Smooth muscle cell (in vitro differentiated cells): ENCODE results near the gene PEPD. TPM values are rescaled to one million over a fixed set of nuclear protein-coding genes. Genes with fewer than 3 reads are reported as not detected.

Experiments used
- DNase-seq: peaks from one replicate; lab custom pipeline; 2025; ENCODE audit not compliant: unreplicated experiment; lab: John Stamatoyannopoulos, UW
- H2AFZ ChIP-seq: fragments of 200-600 bp; sonication (generic); 2 replicates; pipeline ENCODE4 v1.6.0; 2016; ENCODE audit warnings: antibody characterized with exemption, low read depth, mild to moderate bottlenecking
- H3F3A ChIP-seq: fragments of 200-600 bp; sonication (generic); 2 replicates; pipeline ENCODE4 v1.6.0; 2017; ENCODE audit warnings: antibody characterized with exemption, low read depth
- H3K27ac ChIP-seq: fragments of 200-600 bp; sonication (generic); 2 replicates; pipeline ENCODE4 v1.5.1; 2016; ENCODE audit warnings: low read depth, mild to moderate bottlenecking
- H3K27me3 ChIP-seq: fragments of 200-600 bp; sonication (generic); 2 replicates; pipeline ENCODE4 v1.6.1; 2016; ENCODE audit warnings: low read depth, mild to moderate bottlenecking
- H3K36me3 ChIP-seq: fragments of 200-600 bp; sonication (generic); 2 replicates; pipeline ENCODE4 v1.5.1; 2016; ENCODE audit warnings: low read depth
- H3K4me1 ChIP-seq: fragments of 200-600 bp; sonication (generic); 2 replicates; pipeline ENCODE4 v1.5.1; 2016; ENCODE audit warnings: low read depth
- H3K4me2 ChIP-seq: fragments of 200-600 bp; sonication (generic); 2 replicates; pipeline ENCODE4 v1.6.0; 2016; ENCODE audit warnings: mild to moderate bottlenecking
- H3K4me3 ChIP-seq: fragments of 200-600 bp; sonication (generic); 2 replicates; pipeline ENCODE4 v1.5.1; 2016; ENCODE audit warnings: mild to moderate bottlenecking
- H3K79me2 ChIP-seq: fragments of 200-600 bp; sonication (generic); 2 replicates; pipeline ENCODE4 v1.6.0; 2016; ENCODE audit warnings: low read depth, mild to moderate bottlenecking
- H3K9ac ChIP-seq: fragments of 200-600 bp; sonication (generic); 2 replicates; pipeline ENCODE4 v1.6.0; 2016; ENCODE audit warnings: low read depth
- H3K9me3 ChIP-seq: fragments of 200-600 bp; sonication (generic); replicated peaks from 2 replicates; pipeline ENCODE4 v1.5.1; 2016; ENCODE audit warnings: low read depth
- H4K20me1 ChIP-seq: fragments of 200-600 bp; sonication (generic); 2 replicates; pipeline ENCODE4 v1.6.0; 2016; ENCODE audit warnings: low read depth
- CTCF ChIP-seq: fragments of 200-600 bp; sonication (generic); IDR thresholded peaks from 2 replicates; pipeline ENCODE4 v1.5.1; 2017; ENCODE audit warnings: borderline replicate concordance, mild to moderate bottlenecking, antibody characterized with exemption; ENCODE audit not compliant: insufficient read depth, poor library complexity, severe bottlenecking
- WGBS: methylation state at CpG from one replicate; pipeline ENCODE4 v1.1.7; 2016; ENCODE audit warnings: low lambda C conversion rate; 5-methylcytosine and 5-hydroxymethylcytosine counted together
- polyA plus RNA-seq: library from polyadenylated mRNA; unstranded; fragments of >200 nt; fragmentation: Nextera tagmentation; extraction: Ambion mirVana; gene quantifications from 2 replicates; pipeline ENCODE4 v1.2.1, GENCODE V29; 2016
- total RNA-seq: library from RNA; depleted of rRNA; stranded (reverse); fragments of >200 nt; gene quantifications from 2 replicates; pipeline ENCODE4 v1.2.3, GENCODE V29; 2014

Gene PEPD
- total and polyA plus RNA-seq, 2 experiments from 2014 or later, result 57.2 to 70.4 TPM

GRCh38 chr19:33532859-33533460 lies 11.4 kb upstream of the PEPD start:
- 94% methylated on average over 3 of the region's 6 CpGs for WGBS
- Histone ChIP-seq H3K9me3 (no peaks in the 10 kb centered on the region), H3K4me1 (peaks cover 4% of the 10 kb centered on the region), H3K4me2 (no peak overlapping the region), H3K36me3 (no peaks in the 10 kb centered on the region), H3F3A (no peaks in the 10 kb centered on the region), H3K27me3 (no peaks in the 10 kb centered on the region), H3K27ac (no peak overlapping the region), H3K9ac (no peak overlapping the region), H3K79me2 (no peaks in the 10 kb centered on the region), H2AFZ (no peak overlapping the region), H3K4me3 (no peak overlapping the region), H4K20me1 (no peaks in the 10 kb centered on the region)
- no peak for DNase-seq
- TF ChIP-seq CTCF, result no peak

- Histone ChIP-seq H3K9ac (no peak overlapping the region), H3K79me2 (no peaks in the 10 kb centered on the region), H3K27ac (no peak overlapping the region), H2AFZ (no peak overlapping the region), H4K20me1 (no peaks in the 10 kb centered on the region), H3K36me3 (no peaks in the 10 kb centered on the region), H3K9me3 (no peaks in the 10 kb centered on the region), H3K4me2 (no peak overlapping the region), H3K4me1 (peaks cover 4% of the 10 kb centered on the region), H3K4me3 (no peak overlapping the region), H3K27me3 (peaks cover 3% of the 10 kb centered on the region), H3F3A (no peaks in the 10 kb centered on the region)
- no peak for DNase-seq
- WGBS, result 91% methylated on average over 4 of the region's 4 CpGs
- TF ChIP-seq CTCF, result no peak
Observed at GRCh38 chr19:33530842-33531241, 9.3 kb upstream of the PEPD start.

GRCh38 chr19:33530296-33530695 lies 8.7 kb upstream of the PEPD start:
- Histone ChIP-seq H4K20me1 (no peaks in the 10 kb centered on the region), H3K4me3 (no peak overlapping the region), H3K4me2 (no peak overlapping the region), H3K9me3 (no peaks in the 10 kb centered on the region), H2AFZ (no peak overlapping the region), H3K27ac (no peak overlapping the region), H3K27me3 (peaks cover 3% of the 10 kb centered on the region), H3F3A (no peaks in the 10 kb centered on the region), H3K36me3 (no peaks in the 10 kb centered on the region), H3K9ac (no peak overlapping the region), H3K4me1 (peaks cover 4% of the 10 kb centered on the region), H3K79me2 (no peaks in the 10 kb centered on the region)
- no peak for TF ChIP-seq CTCF
- DNase-seq, result no peak
- WGBS, result 77% methylated on average over 3 of the region's 3 CpGs

GRCh38 chr19:33529094-33529676 lies 7.6 kb upstream of the PEPD start:
- H3K27me3 ChIP-seq, result peaks cover 3% of the 10 kb centered on the region
- no peak overlapping the region for H3K27ac ChIP-seq
- no peak for DNase-seq
- peaks cover 12% of the 10 kb centered on the region for H3K4me1 ChIP-seq
- 84% methylated on average over 12 of the region's 12 CpGs for WGBS
- H3K4me2 ChIP-seq, result no peak overlapping the region
- TF ChIP-seq CTCF, result no peak
- no peak overlapping the region for H3K9ac ChIP-seq
- H4K20me1 ChIP-seq, result no peaks in the 10 kb centered on the region
- no peak overlapping the region for H3K4me3 ChIP-seq
- no peaks in the 10 kb centered on the region for H3K36me3 ChIP-seq
- H2AFZ ChIP-seq, result no peak overlapping the region
- no peaks in the 10 kb centered on the region for H3K9me3 ChIP-seq
- H3K79me2 ChIP-seq, result no peaks in the 10 kb centered on the region
- H3F3A ChIP-seq, result no peaks in the 10 kb centered on the region
